Measurements from ENCODE around the gene UBL3.

UBL3 gene

GRCh38 chr13:29850213-29850898 is at the start of gene UBL3:
TSS of gene UBL3 (minus strand) at chr13:29850617. CDS start at chr13:29849538, 1,079 bp downstream.
- Mint-ChIP-seq H3K36me3 (no peaks in the 10 kb centered on the region), H3K4me3 (peak within 1 kb of the TSS; percentile 97), H3K27ac (peak within 1 kb of the TSS; percentile 98), H3K27me3 (no peaks in the 10 kb centered on the region), H3K9me3 (no peaks in the 10 kb centered on the region), H3K4me1 (peaks cover 28% of the 10 kb centered on the region)

GRCh38 chr13:29897102-29897501 is 46.7 kb upstream of the UBL3 start:
- H3K9me3 Mint-ChIP-seq = no peaks in the 10 kb centered on the region
- no peak overlapping the region for H3K27ac Mint-ChIP-seq
- peaks cover 7% of the 10 kb centered on the region for H3K4me1 Mint-ChIP-seq
- no peaks in the 10 kb centered on the region for H3K36me3 Mint-ChIP-seq
- H3K4me3 Mint-ChIP-seq = no peak overlapping the region
- no peaks in the 10 kb centered on the region for H3K27me3 Mint-ChIP-seq

- Mint-ChIP-seq H3K27me3 (no peaks in the 10 kb centered on the region), H3K27ac (no peak overlapping the region), H3K36me3 (no peaks in the 10 kb centered on the region), H3K9me3 (no peaks in the 10 kb centered on the region), H3K4me1 (no peaks in the 10 kb centered on the region), H3K4me3 (no peak overlapping the region)
Observed at GRCh38 chr13:29893438-29893837, 43.0 kb upstream of the UBL3 start.

GRCh38 chr13:29892151-29892550 is 41.7 kb upstream of the UBL3 start:
- Mint-ChIP-seq H3K36me3 (no peaks in the 10 kb centered on the region), H3K27ac (no peak overlapping the region), H3K27me3 (no peaks in the 10 kb centered on the region), H3K4me3 (no peak overlapping the region), H3K4me1 (no peaks in the 10 kb centered on the region), H3K9me3 (no peaks in the 10 kb centered on the region)

GRCh38 chr13:29889111-29889510 is 38.7 kb upstream of the UBL3 start:
- H3K36me3 Mint-ChIP-seq = no peaks in the 10 kb centered on the region
- no peaks in the 10 kb centered on the region for H3K9me3 Mint-ChIP-seq
- no peaks in the 10 kb centered on the region for H3K27me3 Mint-ChIP-seq
- no peaks in the 10 kb centered on the region for H3K4me1 Mint-ChIP-seq
- no peak overlapping the region for H3K4me3 Mint-ChIP-seq
- no peak overlapping the region for H3K27ac Mint-ChIP-seq

GRCh38 chr13:29888306-29888705 is 37.9 kb upstream of the UBL3 start:
- no peaks in the 10 kb centered on the region for H3K36me3 Mint-ChIP-seq
- no peaks in the 10 kb centered on the region for H3K27me3 Mint-ChIP-seq
- no peaks in the 10 kb centered on the region for H3K9me3 Mint-ChIP-seq
- H3K27ac Mint-ChIP-seq = no peak overlapping the region
- no peaks in the 10 kb centered on the region for H3K4me1 Mint-ChIP-seq
- no peak overlapping the region for H3K4me3 Mint-ChIP-seq

- Mint-ChIP-seq H3K27ac (no peak overlapping the region), H3K27me3 (no peaks in the 10 kb centered on the region), H3K36me3 (no peaks in the 10 kb centered on the region), H3K4me1 (no peaks in the 10 kb centered on the region), H3K9me3 (no peaks in the 10 kb centered on the region), H3K4me3 (no peak overlapping the region)
Observed at GRCh38 chr13:29887686-29888085, 37.3 kb upstream of the UBL3 start.

- H3K9me3 Mint-ChIP-seq = no peaks in the 10 kb centered on the region
- no peaks in the 10 kb centered on the region for H3K4me1 Mint-ChIP-seq
- H3K36me3 Mint-ChIP-seq = no peaks in the 10 kb centered on the region
- no peak overlapping the region for H3K27ac Mint-ChIP-seq
- no peak overlapping the region for H3K4me3 Mint-ChIP-seq
- no peaks in the 10 kb centered on the region for H3K27me3 Mint-ChIP-seq
Observed at GRCh38 chr13:29887030-29887557, 36.7 kb upstream of the UBL3 start.

- H3K4me1 Mint-ChIP-seq = no peaks in the 10 kb centered on the region
- no peaks in the 10 kb centered on the region for H3K9me3 Mint-ChIP-seq
- no peak overlapping the region for H3K27ac Mint-ChIP-seq
- H3K36me3 Mint-ChIP-seq = no peaks in the 10 kb centered on the region
- H3K27me3 Mint-ChIP-seq = no peaks in the 10 kb centered on the region
- H3K4me3 Mint-ChIP-seq = no peak overlapping the region
Observed at GRCh38 chr13:29886446-29886845, 36.0 kb upstream of the UBL3 start.

GRCh38 chr13:29885989-29886388 is 35.6 kb upstream of the UBL3 start:
- Mint-ChIP-seq H3K4me1 (no peaks in the 10 kb centered on the region), H3K27ac (no peak overlapping the region), H3K27me3 (no peaks in the 10 kb centered on the region), H3K4me3 (no peak overlapping the region), H3K9me3 (no peaks in the 10 kb centered on the region), H3K36me3 (no peaks in the 10 kb centered on the region)

- no peaks in the 10 kb centered on the region for H3K9me3 Mint-ChIP-seq
- H3K27me3 Mint-ChIP-seq = no peaks in the 10 kb centered on the region
- H3K4me3 Mint-ChIP-seq = no peak overlapping the region
- no peaks in the 10 kb centered on the region for H3K36me3 Mint-ChIP-seq
- no peak overlapping the region for H3K27ac Mint-ChIP-seq
- H3K4me1 Mint-ChIP-seq = no peaks in the 10 kb centered on the region
Observed at GRCh38 chr13:29884671-29885430, 34.4 kb upstream of the UBL3 start.

- H3K27me3 Mint-ChIP-seq = no peaks in the 10 kb centered on the region
Observed at GRCh38 chr13:29883941-29884518, 33.6 kb upstream of the UBL3 start.

GRCh38 chr13:29882076-29882475 is 31.7 kb upstream of the UBL3 start:
- Mint-ChIP-seq H3K4me1 (no peaks in the 10 kb centered on the region), H3K27me3 (peaks cover 6% of the 10 kb centered on the region), H3K9me3 (no peaks in the 10 kb centered on the region), H3K4me3 (no peak overlapping the region), H3K36me3 (no peaks in the 10 kb centered on the region), H3K27ac (no peak overlapping the region)

More at GRCh38 chr13:29883941-29884518, 33.6 kb upstream of the UBL3 start:
- no peak overlapping the region for H3K27ac Mint-ChIP-seq
- H3K36me3 Mint-ChIP-seq = no peaks in the 10 kb centered on the region
- H3K4me1 Mint-ChIP-seq = no peaks in the 10 kb centered on the region
- H3K9me3 Mint-ChIP-seq = no peaks in the 10 kb centered on the region
- H3K4me3 Mint-ChIP-seq = no peak overlapping the region

GRCh38 chr13:29878101-29878500 is 27.7 kb upstream of the UBL3 start:
- H3K27me3 Mint-ChIP-seq = peaks cover 16% of the 10 kb centered on the region
- no peak overlapping the region for H3K4me3 Mint-ChIP-seq
- H3K27ac Mint-ChIP-seq = no peak overlapping the region
- no peaks in the 10 kb centered on the region for H3K4me1 Mint-ChIP-seq
- no peaks in the 10 kb centered on the region for H3K9me3 Mint-ChIP-seq
- H3K36me3 Mint-ChIP-seq = no peaks in the 10 kb centered on the region

- no peaks in the 10 kb centered on the region for H3K4me1 Mint-ChIP-seq
- H3K36me3 Mint-ChIP-seq = no peaks in the 10 kb centered on the region
- H3K27ac Mint-ChIP-seq = no peak overlapping the region
- peaks cover 16% of the 10 kb centered on the region for H3K27me3 Mint-ChIP-seq
- no peaks in the 10 kb centered on the region for H3K9me3 Mint-ChIP-seq
- H3K4me3 Mint-ChIP-seq = no peak overlapping the region
Observed at GRCh38 chr13:29877456-29878078, 27.1 kb upstream of the UBL3 start.

- Mint-ChIP-seq H3K4me3 (no peak overlapping the region), H3K27me3 (peaks cover 19% of the 10 kb centered on the region), H3K27ac (no peak overlapping the region), H3K4me1 (no peaks in the 10 kb centered on the region), H3K36me3 (no peaks in the 10 kb centered on the region), H3K9me3 (no peaks in the 10 kb centered on the region)
Observed at GRCh38 chr13:29875646-29876045, 25.2 kb upstream of the UBL3 start.

All from activated naive CD4-positive, alpha-beta T cell treated with anti-CD3 and anti-CD28 coated beads, Interleukin-2, amount 50 U/mL, for 24 hours (primary cell).